GM18951 (cell line): ENCODE results near the gene LIME1.

Experiments used
- POLR2A ChIP-seq: IDR thresholded peaks from 4 replicates; pipeline ENCODE4 v1.6.1; 2011; ENCODE audit warnings: mild to moderate bottlenecking; ENCODE audit not compliant: insufficient read length, insufficient read depth; ENCODE audit errors: extremely low read depth
- in situ Hi-C: fragments of 300-500 bp; cut with MboI; formaldehyde crosslinking; loops from one replicate; pipeline ENCODE4 v1.12.0; 2022; ENCODE audit warnings: low sequenced_read_pairs, mixed read lengths, inconsistent platforms; ENCODE audit not compliant: unreplicated experiment

LIME1 gene

DNA sequence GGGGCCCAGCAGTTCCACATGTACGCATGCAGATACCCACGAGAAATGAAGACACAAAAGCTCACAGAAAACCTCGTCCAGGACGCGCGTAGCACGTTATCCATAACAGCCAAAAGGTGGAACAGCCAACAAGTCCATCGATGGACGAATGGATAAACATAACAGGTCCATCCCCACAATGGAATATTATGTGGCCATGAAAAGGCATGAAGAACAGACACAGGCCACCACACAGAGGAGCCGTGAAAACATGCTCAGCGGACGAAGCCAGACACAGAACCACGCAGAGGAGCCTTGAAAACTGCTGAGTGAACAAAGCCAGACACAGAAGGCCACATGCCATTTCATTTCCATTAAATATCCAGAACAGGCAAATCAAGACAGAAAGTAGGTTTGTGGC, 41.1 kb downstream of the LIME1 start:
- TF ChIP-seq POLR2A, result no peak

DNA sequence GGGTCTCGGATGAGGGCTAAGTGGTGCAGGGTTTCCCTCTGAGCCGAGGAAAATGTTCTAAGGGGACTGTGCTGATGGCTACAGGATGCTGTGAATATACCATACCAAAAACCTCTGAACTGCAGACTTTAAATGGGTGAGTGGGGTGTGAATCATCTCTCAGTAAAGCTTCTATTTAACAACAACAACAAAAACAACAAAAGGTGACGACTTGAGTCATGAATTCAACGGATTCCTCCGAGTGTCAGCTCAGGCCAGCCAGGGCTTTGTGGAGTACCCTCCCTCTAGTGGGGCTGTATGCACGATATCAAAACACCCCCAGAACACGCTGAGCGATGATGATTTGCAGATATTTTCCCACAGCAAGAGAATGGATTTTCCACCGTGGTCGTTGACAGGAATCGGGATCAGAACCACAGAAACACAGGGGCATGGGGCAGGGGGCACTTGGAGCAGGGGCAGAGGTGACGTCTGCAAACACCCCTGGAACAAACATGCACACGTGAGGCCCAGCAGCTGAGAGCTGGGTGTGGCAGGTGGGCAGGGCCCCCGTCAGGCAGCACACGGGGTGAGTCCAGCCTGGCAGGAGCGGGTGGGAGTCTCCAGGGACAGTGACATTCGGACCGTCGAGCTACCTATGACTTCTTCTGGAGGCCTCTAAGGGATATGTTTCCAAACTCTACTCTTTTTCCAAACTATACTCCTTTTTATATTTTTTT, 41.7 kb downstream of the LIME1 start:
- no peak for TF ChIP-seq POLR2A
- in situ Hi-C loops, result no loop called here

More for the DNA sequence above, 41.1 kb downstream of the LIME1 start:
- in situ Hi-C loops, result no loop called here

DNA sequence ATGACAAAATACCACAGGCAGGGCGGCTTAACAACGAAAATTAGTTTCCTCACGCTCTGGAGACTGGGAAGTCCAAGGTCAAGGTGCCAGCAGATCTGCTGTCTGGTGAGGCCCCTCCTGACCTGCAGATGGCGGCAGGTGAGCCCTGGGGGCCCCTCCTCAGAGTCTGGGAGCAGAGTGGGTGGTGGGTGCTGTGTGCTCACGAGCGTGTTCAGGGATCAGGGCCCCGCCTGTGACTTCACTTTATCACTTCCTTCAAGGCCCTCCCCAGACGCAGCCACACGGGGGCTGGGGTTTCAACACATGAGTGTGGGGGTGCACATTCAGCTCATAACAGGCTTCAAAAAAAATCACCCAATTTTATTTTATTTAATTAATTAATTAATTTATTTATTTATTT, 42.4 kb downstream of the LIME1 start:
- in situ Hi-C loops, result no loop called here
- no peak for TF ChIP-seq POLR2A

DNA sequence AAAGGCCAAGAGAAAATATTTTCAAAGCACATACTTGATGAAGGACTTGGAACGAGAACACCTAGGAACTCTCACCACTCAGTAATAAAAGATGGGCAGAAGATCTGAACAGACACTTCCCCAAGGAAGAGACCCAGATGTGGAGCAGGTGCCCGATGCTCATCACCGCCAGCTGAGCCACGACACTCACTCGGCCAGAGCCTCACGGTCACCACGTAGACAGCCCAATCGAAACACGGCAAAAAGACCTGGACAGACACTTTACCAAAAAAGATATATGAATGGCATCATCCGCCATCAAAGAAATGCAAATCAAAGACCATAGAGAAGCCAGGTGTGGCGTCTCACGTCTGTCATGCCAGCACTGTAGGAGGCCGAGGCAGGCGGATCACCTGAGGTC, 44.7 kb downstream of the LIME1 start:
- in situ Hi-C loops, result no loop called here
- TF ChIP-seq POLR2A, result no peak

DNA sequence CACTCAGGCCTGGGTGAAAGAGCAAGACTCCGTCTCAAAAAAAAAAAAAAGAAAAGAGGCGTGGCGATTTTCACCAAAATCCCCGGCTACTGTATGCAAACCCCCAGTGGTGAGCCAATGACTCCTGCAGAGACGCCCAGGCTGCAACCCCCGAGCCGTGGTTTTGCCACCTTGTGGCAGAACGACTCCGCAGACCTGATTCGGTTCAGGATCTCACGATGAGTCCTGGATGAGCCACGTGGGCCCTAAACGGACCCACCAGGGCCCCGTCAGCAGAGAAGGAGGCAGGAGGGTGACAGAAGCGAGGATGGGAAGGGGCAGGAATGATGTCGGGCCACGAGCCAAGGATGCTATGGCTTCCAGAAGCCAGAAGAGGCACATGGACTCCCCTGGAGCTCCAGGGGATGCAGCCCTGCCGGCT, 45.6 kb downstream of the LIME1 start:
- in situ Hi-C loops, result no loop called here
- no peak for TF ChIP-seq POLR2A

DNA sequence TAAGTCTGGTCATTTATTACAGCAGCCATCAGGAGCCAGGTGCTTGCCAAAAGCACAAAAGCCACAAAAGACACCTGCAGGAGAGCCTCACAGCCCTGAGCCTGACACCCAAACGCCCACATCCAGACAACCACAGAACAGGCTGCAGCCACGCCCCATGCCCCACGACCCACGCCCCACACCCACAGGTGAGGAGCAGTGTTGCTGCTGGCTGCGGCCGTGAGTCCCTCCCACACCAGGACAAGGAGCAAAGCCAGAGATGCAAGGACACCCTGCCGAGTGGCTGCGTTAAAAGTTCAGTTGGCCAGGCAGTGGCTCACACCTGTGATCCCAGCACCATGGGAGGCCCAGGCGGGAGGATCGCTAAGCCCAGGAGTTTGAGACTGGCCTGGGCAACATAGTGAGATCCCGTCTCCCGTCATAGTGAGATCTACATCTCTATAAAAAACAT, 46.1 kb downstream of the LIME1 start:
- TF ChIP-seq POLR2A, result no peak
- in situ Hi-C loops, result no loop called here

DNA sequence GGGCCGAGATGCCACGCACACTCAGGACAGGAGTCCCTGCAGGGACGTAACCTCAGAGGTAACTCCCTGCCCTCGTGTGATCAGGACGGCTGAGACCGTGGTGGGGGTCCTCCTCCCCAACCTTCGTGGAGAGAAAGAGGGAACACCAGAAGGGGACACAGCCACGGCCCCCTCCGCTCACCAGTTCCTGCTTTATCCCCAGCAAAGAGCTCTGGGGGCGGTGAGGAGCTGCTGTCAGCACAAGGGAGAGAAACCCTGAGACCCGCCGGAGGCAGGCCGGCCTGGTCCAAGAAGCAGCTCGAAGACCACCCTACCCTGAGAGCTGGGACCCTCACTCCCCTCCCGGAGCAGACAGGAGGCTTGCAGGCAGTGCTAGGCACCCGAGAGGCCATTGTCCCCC, 47.5 kb downstream of the LIME1 start:
- in situ Hi-C loops, result no loop called here

DNA sequence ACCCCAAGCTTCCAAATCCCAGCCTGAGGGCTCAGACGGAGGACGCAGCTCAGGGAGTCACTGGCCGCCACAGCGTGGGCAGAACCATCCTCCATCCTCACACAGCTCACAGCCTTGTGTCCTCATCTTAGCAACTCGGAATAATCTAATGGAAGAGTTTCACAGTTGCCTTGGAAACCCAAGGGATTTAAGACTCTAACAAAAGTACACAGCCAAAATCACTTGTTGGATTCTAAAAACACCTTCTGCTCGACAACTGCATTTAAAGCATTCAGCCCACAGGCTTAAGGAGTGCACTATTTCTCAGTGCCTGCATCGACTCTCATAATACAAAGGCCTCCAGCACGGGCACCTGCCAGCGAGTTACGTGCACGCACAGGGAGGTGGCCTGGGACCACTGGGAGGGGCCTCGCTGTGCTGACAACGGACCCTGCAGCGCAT, 49.2 kb downstream of the LIME1 start:
- no peak for TF ChIP-seq POLR2A
- in situ Hi-C loops, result no loop called here

More for the DNA sequence above, 47.5 kb downstream of the LIME1 start:
- TF ChIP-seq POLR2A, result no peak

DNA sequence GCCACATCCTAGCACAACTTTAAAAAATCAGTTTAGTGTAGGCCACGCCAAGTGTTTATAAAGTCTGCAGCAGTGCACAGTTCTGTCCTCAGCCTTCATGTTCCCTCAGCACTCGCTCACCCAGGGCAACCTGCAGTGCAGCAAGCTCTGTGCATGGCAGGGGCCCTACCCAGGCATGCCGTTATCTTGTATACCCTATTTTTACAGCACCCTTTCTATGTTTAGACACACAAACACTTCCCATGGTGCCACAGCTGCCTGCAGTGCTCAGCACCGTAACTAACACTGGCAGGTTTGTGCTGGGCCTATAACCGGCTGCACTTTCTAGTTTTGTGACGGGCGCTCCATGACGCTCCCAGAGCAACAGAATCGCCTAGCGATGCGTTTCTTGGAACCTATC, 50.8 kb downstream of the LIME1 start:
- in situ Hi-C loops, result no loop called here
- TF ChIP-seq POLR2A, result no peak

DNA sequence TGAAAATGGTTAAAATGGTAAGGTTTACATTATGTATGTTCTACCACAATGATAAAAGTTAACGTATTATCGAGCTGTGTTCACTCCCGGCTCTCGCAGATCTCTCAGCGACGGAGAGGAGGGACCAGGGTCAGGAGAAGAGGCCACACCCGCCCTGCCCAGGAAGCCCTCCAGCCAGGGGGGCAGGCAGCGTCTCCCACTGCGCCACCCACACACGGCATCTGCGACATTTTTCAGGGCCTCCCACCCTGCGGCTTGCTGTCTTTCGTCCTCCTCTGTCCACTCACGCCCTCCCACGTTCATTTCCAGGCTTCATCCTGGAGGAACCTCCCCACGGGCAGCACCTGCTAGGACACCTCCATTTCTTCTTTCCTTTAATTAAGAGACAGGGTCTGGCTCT, 51.3 kb downstream of the LIME1 start:
- in situ Hi-C loops, result no loop called here
- TF ChIP-seq POLR2A, result no peak
